Measurements from ENCODE around the gene CDK5R2. TPM values are rescaled to one million over a fixed set of nuclear protein-coding genes. Genes with fewer than 3 reads are reported as not detected.

Gene CDK5R2
- total RNA-seq, 2 donors from 2014 or later: not detected

DNA sequence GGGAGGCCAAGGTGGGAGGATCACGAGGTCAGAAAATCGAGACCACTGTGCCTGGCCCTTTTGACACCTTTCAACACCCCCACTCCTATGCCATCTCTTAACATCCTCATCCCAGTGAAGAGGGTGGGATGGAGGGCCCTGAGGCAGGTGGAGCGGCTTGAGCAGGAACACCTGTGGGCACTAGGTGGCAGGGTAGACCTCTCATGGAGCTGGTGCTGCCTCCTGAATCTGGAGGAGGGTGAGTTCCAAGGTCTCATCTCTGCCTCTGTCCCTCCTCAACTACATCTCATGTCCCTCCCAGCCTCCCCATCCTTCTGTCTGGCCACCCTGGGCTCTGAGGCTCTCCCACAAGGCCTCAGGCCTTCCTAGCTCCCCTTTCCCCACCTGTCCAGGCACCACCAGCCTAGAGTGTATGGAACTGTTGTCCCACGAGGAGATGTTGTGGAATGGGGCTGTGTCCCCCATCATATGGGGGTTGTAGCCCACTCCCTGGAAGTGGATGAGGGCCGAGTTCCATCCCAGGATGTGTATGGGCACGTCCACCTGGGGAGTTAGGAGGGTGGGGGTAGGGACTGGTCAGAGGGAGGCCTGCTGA lies 50.8 kb downstream of the CDK5R2 start:
- Histone ChIP-seq H3K27ac (no peak overlapping the region), H3K36me3 (no peaks in the 10 kb centered on the region), H3K9me3 (no peaks in the 10 kb centered on the region), H3K27me3 (replicated peaks; ENCODE audit: insufficient read depth) (no peaks in the 10 kb centered on the region), H3K4me3 (no peak overlapping the region), H3K4me1 (replicated peaks) (no peaks in the 10 kb centered on the region)
- intact Hi-C loops (cut with DNase I): no loop called here
- 47% methylated on average over 6 of the region's 6 CpGs for WGBS
- DNase-seq (ENCODE audit: low spot score): no peak
- TF ChIP-seq POLR2A (IDR thresholded peaks at IDR 0.05): no peak
- TF ChIP-seq, protein P1, sequence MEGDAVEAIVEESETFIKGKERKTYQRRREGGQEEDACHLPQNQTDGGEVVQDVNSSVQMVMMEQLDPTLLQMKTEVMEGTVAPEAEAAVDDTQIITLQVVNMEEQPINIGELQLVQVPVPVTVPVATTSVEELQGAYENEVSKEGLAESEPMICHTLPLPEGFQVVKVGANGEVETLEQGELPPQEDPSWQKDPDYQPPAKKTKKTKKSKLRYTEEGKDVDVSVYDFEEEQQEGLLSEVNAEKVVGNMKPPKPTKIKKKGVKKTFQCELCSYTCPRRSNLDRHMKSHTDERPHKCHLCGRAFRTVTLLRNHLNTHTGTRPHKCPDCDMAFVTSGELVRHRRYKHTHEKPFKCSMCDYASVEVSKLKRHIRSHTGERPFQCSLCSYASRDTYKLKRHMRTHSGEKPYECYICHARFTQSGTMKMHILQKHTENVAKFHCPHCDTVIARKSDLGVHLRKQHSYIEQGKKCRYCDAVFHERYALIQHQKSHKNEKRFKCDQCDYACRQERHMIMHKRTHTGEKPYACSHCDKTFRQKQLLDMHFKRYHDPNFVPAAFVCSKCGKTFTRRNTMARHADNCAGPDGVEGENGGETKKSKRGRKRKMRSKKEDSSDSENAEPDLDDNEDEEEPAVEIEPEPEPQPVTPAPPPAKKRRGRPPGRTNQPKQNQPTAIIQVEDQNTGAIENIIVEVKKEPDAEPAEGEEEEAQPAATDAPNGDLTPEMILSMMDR (IDR thresholded peaks at IDR 0.05): peak in 2 of 4 experiments; percentile 32 to 58

DNA sequence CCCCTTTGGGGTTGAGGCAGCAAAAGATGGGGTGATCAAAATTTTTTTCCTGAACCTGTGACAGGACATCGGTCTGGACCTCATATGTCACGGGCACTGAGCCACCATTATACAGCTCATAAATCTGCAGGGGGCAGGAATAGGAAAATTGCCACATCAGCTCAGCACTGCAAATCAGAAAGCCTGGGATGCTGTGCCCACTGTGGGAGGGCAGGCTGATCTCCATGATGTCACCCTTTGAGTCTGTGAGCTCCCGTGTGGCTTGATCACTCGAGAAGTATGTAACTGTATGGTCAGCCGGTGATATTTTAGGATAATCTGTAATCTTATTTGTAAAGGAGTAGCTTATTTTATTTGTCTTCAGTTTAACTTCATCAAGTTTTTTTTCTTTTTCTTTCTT lies 51.4 kb downstream of the CDK5R2 start:
- Histone ChIP-seq H3K4me1 (replicated peaks) (no peaks in the 10 kb centered on the region), H3K9me3 (no peaks in the 10 kb centered on the region), H3K36me3 (no peaks in the 10 kb centered on the region), H3K27ac (no peak overlapping the region), H3K27me3 (replicated peaks; ENCODE audit: insufficient read depth) (no peaks in the 10 kb centered on the region), H3K4me3 (no peak overlapping the region)
- intact Hi-C loops (cut with DNase I): no loop called here
- TF ChIP-seq, protein P1 (IDR thresholded peaks at IDR 0.05): no peak
- no peak for TF ChIP-seq POLR2A (IDR thresholded peaks at IDR 0.05)
- no peak for TF ChIP-seq POLR2AphosphoS5 (IDR thresholded peaks at IDR 0.05)
- no peak for DNase-seq (ENCODE audit: low spot score)
- 85% methylated on average over 5 of the region's 5 CpGs for WGBS

MicroRNAs within 50 kb of the gene (microRNA counts, 767-probe panel; counts per million panel counts)
- 3,649 to 4,302 counts per million in 2 donors for microRNA hsa-miR-375

Small RNAs within 50 kb of the gene (microRNA-seq; reads per million reads assigned to microRNA genes)
- 70,517 reads per million, percentile 99 among the genes with 10 or more reads in this experiment for gene MIR375

Small RNAs within 50 kb of the gene (small RNA-seq; reads per million reads assigned to genes)
- gene MIR375 (6,092 to 22,008 reads per million in 2 donors), gene RNU6-642P (0 reads per million in 2 donors)

Other genes starting within 250 kb of the CDK5R2 start
- 10 to 100 TPM; 21.1 to 63.8 TPM for gene TTLL4, start 248.8 kb upstream of the CDK5R2 start, total RNA-seq
- gene CYP27A1, start 177.5 kb upstream of the CDK5R2 start, total RNA-seq: 10 to 100 TPM; 97.7 to 98.3 TPM
- under 1 TPM in 1 of 2 donors, not detected in 1; 0.14 TPM for gene PRKAG3, start 127.9 kb upstream of the CDK5R2 start, total RNA-seq
- 10 to 100 TPM in 1 of 2 donors, 1 to 10 TPM in 1; 8.0 to 56.5 TPM for gene WNT6, start 99.9 kb upstream of the CDK5R2 start, total RNA-seq
- gene WNT10A, start 78.8 kb upstream of the CDK5R2 start, total RNA-seq: 1 to 10 TPM; 3.6 to 4.3 TPM
- gene FEV, start 25.5 kb downstream of the CDK5R2 start, total RNA-seq: 10 to 100 TPM in 1 of 2 donors, 1 to 10 TPM in 1; 1.8 to 25.9 TPM
- 1 to 10 TPM in 1 of 2 donors, not detected in 1; 3.0 TPM for gene CRYBA2, start 33.8 kb downstream of the CDK5R2 start, total RNA-seq
- gene CFAP65, start 81.8 kb downstream of the CDK5R2 start, total RNA-seq: 1 to 10 TPM in 1 of 2 donors, not detected in 1; 4.4 TPM
- gene IHH, start 101.3 kb downstream of the CDK5R2 start, total RNA-seq: 1 to 10 TPM; 3.2 to 9.6 TPM
- 10 to 100 TPM; 15.2 to 16.9 TPM for gene NHEJ1, start 201.1 kb downstream of the CDK5R2 start, total RNA-seq
- 1 to 10 TPM; 2.3 to 2.9 TPM for gene SLC23A3, start 210.4 kb downstream of the CDK5R2 start, total RNA-seq
- gene CNPPD1, start 217.3 kb downstream of the CDK5R2 start, total RNA-seq: 10 to 100 TPM; 53.6 to 60.1 TPM
- 100 to 1,000 TPM in 1 of 2 donors, 10 to 100 TPM in 1; 84.4 to 142 TPM for gene RETREG2, start 218.6 kb downstream of the CDK5R2 start, total RNA-seq
- 10 to 100 TPM; 49.0 to 57.2 TPM for gene ZFAND2B, start 247.1 kb downstream of the CDK5R2 start, total RNA-seq

All from prostate gland (tissue), 2 donors.